ENCODE measurements around the gene ZNF557.
"Not testable (repeated sequence)": the region's sequence is repeated elsewhere in the genome, so short reads cannot be mapped to it uniquely, and the experiment has no call there.

Gene ZNF557

DNA sequence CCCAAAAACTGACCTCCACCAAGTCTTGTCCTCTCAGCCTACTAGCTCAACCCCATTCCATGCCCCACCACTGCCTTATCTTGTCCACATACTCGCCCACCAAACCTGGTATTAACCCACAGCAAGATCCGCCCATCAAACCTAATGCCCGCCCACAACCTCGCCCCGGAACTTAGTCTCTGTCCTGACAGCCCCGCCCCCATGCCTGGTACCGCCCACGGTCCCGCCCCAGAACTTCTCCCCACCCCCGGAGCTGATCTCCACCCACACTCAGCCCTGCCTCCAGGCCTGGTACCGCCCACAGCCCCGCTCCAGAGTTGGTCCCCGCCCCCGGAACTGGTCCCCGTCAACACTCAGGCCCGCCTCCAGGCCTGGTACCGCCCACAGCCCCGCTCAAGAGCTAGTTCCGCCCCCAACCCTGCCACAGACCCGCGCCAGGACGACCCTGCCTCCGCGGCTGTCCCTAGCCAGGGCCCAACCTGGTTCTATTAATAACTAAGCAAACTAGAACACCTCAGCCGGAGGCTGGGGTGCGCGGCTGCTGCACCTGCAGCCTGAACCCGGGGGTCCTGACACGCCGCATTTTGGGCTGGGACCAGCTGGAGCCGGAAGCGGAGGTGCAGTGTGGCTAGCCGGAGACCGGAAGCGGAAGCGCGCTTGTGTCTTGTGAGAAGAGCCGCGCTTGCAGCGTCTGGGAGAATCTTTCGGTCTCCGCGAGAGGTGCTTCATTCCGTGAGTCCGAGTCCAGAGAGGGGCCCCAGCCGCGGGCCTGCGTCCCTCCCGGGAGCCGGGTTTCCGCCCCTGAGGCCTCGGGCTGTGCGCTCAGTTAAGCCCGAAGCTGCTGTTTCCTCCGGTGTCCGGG is at the start of gene ZNF557:
TSS of gene ZNF557 (plus strand) at position 662 of the 862 bp plus-strand sequence. CDS start 5,372 bp downstream, outside the sequence.
- DNase-seq, result peak; percentile 99

DNA sequence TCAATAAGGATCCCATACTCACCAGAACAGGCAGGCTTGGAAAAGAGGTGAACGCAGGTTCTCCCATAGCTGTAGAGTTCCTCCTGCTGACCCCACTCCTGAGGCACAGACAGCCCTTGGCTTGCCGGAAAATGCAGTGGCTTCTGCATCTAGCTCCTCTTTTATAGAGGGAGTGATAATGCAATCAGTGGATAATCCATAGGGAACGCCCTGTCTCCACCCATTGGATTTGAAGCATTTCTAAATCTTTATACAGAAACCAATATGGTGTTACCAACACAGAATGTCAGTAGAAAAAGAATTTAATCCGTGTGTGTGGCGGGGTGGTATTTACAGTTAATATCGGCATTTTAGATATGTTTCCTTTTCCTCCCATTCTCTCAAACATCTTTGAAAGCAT is 48.2 kb upstream of the ZNF557 start, which contains the start of gene MBD3L2B:
TSS of gene MBD3L2B (minus strand) at position 101 of the 400 bp plus-strand sequence. CDS start at position 67, 34 bp downstream.
- DNase-seq, result not testable (repeated sequence)

- DNase-seq, result not testable (repeated sequence)
These were observed 40.7 kb upstream of the ZNF557 start for GRCh38 chr19:7028790-7029189.

DNA sequence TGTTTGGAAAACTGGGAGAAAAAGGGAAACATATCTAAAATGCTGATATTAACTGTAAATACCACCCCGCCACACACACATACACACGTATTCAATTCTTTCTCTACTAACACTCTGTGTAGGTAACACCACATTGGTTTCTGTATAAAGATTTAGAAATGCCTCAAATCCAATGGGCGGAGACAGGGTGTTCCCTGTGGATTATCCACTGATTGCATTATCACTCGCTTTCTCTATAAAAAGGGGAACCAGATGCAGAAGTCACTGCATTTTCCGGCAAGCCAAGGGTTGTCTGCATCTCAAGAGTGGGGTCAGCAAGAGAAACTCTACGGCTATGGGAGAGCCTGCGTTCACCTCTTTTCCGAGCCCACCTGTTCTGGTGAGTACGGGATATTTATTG is 39.2 kb upstream of the ZNF557 start, which contains the start of gene MBD3L5:
TSS of gene MBD3L5 (plus strand) at position 301 of the 400 bp plus-strand sequence. CDS start at position 335, 34 bp downstream.
- not testable (repeated sequence) for DNase-seq

DNA sequence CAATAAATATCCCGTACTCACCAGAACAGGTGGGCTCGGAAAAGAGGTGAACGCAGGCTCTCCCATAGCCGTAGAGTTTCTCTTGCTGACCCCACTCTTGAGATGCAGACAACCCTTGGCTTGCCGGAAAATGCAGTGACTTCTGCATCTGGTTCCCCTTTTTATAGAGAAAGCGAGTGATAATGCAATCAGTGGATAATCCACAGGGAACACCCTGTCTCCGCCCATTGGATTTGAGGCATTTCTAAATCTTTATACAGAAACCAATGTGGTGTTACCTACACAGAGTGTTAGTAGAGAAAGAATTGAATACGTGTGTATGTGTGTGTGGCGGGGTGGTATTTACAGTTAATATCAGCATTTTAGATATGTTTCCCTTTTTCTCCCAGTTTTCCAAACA is 29.4 kb upstream of the ZNF557 start, which contains the start of gene MBD3L4:
TSS of gene MBD3L4 (minus strand) at position 101 of the 400 bp plus-strand sequence. CDS start at position 66, 35 bp downstream.
- not testable (repeated sequence) for DNase-seq

DNA sequence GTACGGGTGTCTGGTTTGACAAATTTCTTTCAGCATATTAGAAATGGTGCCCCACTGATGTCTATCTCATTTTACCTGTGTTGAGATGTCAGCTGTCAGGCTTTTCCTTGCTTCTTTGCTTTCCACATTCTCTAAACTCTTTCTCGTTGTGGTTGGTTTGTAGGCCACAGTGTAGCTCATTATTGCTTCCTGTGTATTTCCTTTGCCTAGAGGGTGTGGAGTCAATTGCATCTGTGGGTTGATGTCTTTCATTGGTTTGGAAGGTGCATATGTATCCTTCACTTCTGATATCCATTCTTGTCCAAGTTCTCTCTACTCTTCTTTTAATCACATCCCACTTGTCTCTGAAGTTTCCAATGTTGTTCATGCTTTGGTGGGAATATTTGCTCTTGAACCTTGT is 27.9 kb upstream of the ZNF557 start:
- DNase-seq, result not testable (repeated sequence)

DNA sequence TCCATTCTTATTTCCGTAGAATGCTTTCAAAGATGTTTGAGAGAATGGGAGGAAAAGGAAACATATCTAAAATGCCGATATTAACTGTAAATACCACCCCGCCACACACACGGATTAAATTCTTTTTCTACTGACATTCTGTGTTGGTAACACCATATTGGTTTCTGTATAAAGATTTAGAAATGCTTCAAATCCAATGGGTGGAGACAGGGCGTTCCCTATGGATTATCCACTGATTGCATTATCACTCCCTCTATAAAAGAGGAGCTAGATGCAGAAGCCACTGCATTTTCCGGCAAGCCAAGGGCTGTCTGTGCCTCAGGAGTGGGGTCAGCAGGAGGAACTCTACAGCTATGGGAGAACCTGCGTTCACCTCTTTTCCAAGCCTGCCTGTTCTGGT is 20.5 kb upstream of the ZNF557 start, which contains the start of gene MBD3L2:
TSS of gene MBD3L2 (plus strand) at position 301 of the 400 bp plus-strand sequence. CDS start at position 354, 53 bp downstream.
- DNase-seq, result not testable (repeated sequence)

DNA sequence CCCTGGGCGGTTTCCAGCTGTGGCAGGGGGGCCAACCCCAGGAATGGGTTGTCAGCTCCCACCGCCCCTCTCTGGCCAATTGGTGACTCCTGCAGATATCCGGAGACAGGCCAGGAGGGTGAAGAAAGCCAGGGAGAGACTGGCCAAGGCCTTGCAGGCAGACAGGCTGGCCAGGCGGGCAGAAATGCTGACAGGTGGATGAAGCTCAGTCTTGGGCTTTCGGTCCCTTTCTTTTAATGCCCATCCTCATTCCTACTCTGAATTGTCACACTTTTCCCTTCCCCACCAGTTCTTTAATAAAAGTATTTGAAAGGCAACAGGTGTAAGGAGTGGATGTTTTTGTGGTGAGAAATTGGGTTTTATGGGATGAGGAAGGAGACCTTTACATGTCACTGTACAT is 18.1 kb upstream of the ZNF557 start:
- not testable (repeated sequence) for DNase-seq

- not testable (repeated sequence) for DNase-seq
These were observed 16.6 kb upstream of the ZNF557 start for GRCh38 chr19:7052896-7053295.

GRCh38 chr19:7054635-7055368 is 14.7 kb upstream of the ZNF557 start:
- DNase-seq, result not testable (repeated sequence)

GRCh38 chr19:7055679-7056078 is 13.8 kb upstream of the ZNF557 start:
- not testable (repeated sequence) for DNase-seq

DNA sequence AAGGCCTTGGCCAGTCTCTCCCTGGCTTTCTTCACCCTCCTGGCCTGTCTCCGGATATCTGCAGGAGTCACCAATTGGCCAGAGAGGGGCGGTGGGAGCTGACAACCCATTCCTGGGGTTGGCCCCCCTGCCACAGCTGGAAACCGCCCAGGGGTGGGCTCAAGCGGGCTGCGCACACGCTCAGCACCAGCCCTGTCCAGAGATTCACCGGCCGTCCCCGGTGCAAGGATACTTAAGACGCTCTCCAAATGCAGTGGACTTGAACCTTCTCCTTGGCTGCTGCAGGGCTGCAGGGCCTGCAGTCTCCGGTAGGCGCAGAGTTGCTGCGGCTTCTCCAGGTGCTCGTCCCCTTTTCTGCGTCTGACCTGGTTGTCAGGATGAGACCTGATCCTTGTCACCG is 13.1 kb upstream of the ZNF557 start:
- not testable (repeated sequence) for DNase-seq

GRCh38 chr19:7058576-7058975 is 10.9 kb upstream of the ZNF557 start, which contains the start of gene MBD3L3:
Gene MBD3L3 (minus strand): TSS chr19:7058676. CDS start chr19:7058605, 71 bp downstream.
- not testable (repeated sequence) for DNase-seq

DNA sequence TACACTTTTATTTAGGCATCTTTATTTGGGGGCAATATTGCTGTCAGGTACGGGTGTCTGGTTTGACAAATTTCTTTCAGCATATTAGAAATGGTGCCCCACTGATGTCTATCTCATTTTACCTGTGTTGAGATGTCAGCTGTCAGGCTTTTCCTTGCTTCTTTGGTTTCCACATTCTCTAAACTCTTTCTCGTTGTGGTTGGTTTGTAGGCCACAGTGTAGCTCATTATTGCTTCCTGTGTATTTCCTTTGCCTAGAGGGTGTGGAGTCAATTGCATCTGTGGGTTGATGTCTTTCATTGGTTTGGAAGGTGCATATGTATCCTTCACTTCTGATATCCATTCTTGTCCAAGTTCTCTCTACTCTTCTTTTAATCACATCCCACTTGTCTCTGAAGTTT is 9.5 kb upstream of the ZNF557 start:
- DNase-seq, result not testable (repeated sequence)

- no peak for DNase-seq
These were observed 6.2 kb upstream of the ZNF557 start for GRCh38 chr19:7063339-7063738.

DNA sequence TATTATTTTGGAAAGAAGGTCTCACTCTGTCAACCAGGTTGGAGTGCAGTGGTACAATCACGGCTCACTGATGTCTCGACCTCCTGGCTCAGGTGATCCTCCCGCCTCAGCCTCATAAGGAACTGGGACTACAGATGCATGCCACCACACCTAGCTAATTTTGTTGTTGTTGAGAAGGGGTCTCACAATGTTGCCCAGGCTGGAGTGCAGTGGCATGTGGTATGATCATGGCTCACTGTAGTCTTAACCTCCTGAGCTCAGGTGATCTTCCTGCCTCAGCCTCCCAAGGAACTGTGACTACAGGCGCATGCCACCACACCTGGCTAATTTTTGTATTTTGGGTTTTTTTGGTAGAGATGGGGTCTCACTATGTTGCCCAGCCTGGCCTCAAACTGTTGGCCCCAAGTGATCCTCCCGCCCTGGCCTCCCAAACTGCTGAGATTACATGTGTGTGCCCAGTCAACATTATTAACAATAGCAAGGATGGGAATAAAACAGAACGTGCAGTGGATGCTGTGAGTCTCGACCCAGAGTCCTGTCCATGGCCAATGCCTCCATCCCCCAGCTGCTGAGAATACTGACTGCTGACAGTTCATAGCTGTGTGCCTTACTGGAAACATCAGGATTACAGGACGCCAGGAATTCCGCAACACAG is 5.6 kb upstream of the ZNF557 start:
- no peak for DNase-seq

DNA sequence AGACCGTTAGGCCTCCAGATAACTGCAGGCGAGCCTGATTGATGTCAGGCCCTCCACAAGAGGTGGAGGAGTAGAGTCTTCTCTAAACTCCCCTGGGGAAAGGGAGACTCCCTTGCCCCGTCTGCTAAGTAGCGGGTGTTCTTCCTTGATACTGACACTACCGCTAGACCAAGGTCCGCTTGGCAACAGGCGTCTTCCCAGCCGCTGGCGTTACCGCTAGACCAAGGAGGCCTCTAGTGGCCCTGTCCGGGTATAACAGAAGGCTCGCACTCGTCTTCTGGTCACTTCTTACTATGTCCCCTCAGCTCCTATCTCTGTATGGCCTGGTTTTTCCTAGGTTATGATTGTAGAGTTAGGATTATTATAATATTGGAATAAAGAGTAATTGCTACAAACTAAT is 2.4 kb upstream of the ZNF557 start:
- not testable (repeated sequence) for DNase-seq

DNA sequence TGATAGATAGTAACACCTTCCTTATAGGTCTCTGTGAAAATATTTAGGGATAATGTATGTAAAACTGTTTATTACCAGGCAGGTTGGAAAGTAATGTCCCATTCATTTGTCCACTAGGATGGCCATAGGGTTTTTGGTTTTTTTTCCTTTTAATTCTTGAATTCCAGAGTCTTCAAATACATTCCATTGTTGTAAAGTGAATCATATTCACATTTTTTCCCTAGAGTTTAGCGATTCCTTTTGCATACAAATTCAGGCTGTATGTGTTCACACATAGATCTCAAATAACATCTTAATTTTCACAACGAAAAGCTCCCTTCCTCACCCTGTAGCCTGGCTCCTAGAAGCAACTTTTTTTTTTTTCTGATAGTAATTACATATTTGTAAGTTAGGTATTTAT is 1.8 kb upstream of the ZNF557 start:
- no peak for DNase-seq

- DNase-seq, result no peak
These were observed 904 bp upstream of the ZNF557 start for GRCh38 chr19:7068599-7068998.

DNA sequence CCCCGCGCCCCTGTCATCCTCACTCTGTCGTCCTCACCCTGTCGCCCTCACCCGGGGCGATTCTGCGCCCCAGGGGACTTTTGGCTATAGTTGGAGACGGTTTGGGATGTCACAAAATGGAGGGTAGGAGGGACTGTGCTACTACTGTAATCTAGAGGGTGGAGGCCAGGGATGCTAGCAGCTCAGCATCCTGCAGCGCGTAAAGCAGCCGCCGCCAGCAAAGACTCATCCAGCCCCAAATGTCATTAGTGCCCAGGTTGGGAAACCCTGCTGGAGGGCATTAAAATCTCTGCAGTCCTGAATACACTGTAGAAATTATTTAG is 362 bp downstream of the ZNF557 start:
- no peak for DNase-seq

GRCh38 chr19:7072541-7072940 is 3.0 kb downstream of the ZNF557 start:
- DNase-seq, result no peak

DNA sequence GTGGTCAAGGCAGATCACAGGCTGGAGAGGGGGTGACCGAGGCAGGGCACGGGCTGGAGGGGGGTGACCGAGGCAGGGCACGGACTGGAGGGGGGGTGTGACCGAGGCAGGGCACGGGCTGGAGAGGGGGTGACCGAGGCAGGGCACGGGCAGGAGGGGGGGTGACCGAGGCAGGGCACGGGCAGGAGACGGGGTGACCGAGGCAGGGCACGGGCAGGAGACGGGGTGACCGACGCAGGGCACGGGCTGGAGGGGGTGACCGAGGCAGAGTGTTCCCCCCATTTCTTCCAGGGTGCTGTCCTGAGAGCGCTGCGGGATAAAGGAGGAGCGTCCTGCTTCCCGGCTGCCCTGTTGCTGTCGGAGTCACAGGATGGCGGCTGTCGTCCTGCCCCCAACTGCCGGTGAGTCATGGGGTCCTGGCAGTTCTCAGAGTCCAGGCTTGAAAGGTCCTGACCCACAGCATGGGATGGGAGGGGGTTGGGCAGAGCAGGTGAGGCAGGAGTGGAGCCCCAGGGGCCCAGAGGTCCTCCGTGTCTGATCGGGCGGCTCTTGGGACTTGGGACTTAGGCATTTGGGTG is 5.3 kb downstream of the ZNF557 start:
- no peak for DNase-seq
